22Rv1 (cell line): ENCODE measurements around the gene FLG.

Experiments
- CTCF ChIP-seq: fragments of 450-650 bp; IDR thresholded peaks from 2 replicates; pipeline ENCODE4 v1.5.1; 2017; ENCODE audit warnings: mild to moderate bottlenecking
- ZFX ChIP-seq: fragments of 450-650 bp; IDR thresholded peaks from 2 replicates; pipeline ENCODE4 v1.6.1; 2017; ENCODE audit warnings: antibody characterized with exemption, borderline replicate concordance

DNA sequence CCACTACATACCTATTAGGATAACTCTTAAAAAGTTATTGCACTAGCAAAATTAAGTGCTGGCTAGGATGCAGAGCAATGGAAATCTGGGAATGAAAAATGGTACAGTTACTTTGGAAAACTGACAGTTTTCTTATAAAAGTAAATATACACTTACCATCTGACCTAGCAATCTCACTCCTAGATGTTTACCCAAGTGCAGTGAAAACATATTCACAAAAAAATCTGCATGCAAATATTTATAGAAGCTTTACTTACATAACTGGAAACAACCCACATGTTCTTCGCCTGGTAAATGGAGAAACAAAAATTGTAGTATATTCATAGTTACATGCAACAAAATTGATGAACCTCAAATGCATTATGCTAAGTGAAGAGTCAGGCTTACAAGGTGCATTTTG lies 47.6 kb upstream of the FLG start:
- TF ChIP-seq CTCF (no peak), ZFX (no peak)
